Prostate gland (tissue), 2 donors: ENCODE results near the gene SV2C.

Experiments used
- CTCF ChIP-seq, 4 experiments: fragments of 200-600 bp in 2 of 4; fragments of 450-650 bp in 2 of 4; sonication (generic) in 2 of 4; IDR thresholded peaks; 1 replicate in 3 of 4; 2 replicates in 1 of 4; pipeline ENCODE4 v1.5.1; 2016 to 2019; ENCODE audit warnings: antibody characterized with exemption in 4 of 4, mild to moderate bottlenecking in 2 of 4, moderate library complexity in 2 of 4
- POLR2AphosphoS5 ChIP-seq: sonication (generic); formaldehyde crosslinking; IDR thresholded peaks from one replicate; pipeline ENCODE4 v1.6.1; 2017; ENCODE audit warnings: antibody characterized with exemption

GRCh38 chr5:76264681-76265080 is 181.5 kb downstream of the SV2C start:
- TF ChIP-seq CTCF (IDR thresholded peaks at IDR 0.05) (no peak), POLR2AphosphoS5 (no peak)
